ENCODE data around the gene RRAGA. TPM values are rescaled to one million over a fixed set of nuclear protein-coding genes. Genes with fewer than 3 reads are reported as not detected.

The RRAGA gene, protein sequence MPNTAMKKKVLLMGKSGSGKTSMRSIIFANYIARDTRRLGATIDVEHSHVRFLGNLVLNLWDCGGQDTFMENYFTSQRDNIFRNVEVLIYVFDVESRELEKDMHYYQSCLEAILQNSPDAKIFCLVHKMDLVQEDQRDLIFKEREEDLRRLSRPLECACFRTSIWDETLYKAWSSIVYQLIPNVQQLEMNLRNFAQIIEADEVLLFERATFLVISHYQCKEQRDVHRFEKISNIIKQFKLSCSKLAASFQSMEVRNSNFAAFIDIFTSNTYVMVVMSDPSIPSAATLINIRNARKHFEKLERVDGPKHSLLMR
- total RNA-seq (ENCODE audit: unreplicated experiment), result 71.8 TPM
- long read RNA-seq, transcript RRAGA-201 (1 exons, 1,589 nt), result major isoform, 101 of 101 reads
- long read RNA-seq, partial matches to known transcripts, result 0 of 101 reads
- long read RNA-seq, other reads (novel, unspliced or antisense), result 0 of 101 reads

GRCh38 chr9:19048966-19049916, at the start of gene RRAGA:
RRAGA (plus strand) TSS chr9:19049427; CDS start chr9:19049660, 233 bp downstream.
- Mint-ChIP-seq H3K4me3 (ENCODE audit: unreplicated experiment) (peak within 1 kb of the TSS; percentile 97), H3K4me1 (ENCODE audit: low read depth, unreplicated experiment) (peaks cover 8% of the 10 kb centered on the region), H3K27ac (ENCODE audit: unreplicated experiment) (peak within 1 kb of the TSS; percentile 97), H3K36me3 (ENCODE audit: unreplicated experiment) (no peaks in the 10 kb centered on the region), H3K9me3 (ENCODE audit: unreplicated experiment) (peaks cover 4% of the 10 kb centered on the region), H3K27me3 (ENCODE audit: unreplicated experiment) (peaks cover 2% of the 10 kb centered on the region)
- TF ChIP-seq, protein P1, sequence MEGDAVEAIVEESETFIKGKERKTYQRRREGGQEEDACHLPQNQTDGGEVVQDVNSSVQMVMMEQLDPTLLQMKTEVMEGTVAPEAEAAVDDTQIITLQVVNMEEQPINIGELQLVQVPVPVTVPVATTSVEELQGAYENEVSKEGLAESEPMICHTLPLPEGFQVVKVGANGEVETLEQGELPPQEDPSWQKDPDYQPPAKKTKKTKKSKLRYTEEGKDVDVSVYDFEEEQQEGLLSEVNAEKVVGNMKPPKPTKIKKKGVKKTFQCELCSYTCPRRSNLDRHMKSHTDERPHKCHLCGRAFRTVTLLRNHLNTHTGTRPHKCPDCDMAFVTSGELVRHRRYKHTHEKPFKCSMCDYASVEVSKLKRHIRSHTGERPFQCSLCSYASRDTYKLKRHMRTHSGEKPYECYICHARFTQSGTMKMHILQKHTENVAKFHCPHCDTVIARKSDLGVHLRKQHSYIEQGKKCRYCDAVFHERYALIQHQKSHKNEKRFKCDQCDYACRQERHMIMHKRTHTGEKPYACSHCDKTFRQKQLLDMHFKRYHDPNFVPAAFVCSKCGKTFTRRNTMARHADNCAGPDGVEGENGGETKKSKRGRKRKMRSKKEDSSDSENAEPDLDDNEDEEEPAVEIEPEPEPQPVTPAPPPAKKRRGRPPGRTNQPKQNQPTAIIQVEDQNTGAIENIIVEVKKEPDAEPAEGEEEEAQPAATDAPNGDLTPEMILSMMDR (IDR thresholded peaks at IDR 0.05; ENCODE audit: partially characterized antibody, unreplicated experiment), result peak; percentile 87
- peak; percentile 96 for DNase-seq

DNA sequence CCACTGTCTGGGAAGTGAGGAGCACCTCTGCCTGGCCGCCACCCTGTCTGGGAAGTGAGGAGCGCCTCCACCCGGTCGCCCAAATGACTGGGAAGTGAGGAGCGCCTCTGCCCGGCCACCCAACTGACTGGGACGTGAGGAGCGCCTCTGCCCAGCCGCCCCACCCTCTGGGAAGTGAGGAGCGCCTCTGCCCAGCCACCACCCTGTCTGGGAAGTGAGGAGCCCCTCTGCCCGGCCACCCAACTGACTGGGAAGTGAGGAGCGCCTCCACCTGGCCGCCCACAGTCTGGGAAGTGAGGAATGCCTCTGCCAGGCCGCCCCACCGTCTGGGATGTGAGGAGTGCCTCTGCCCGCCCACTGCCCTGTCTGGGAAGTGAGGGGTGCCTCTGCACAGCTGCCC, 49.1 kb upstream of the RRAGA start:
- DNase-seq, result no peak
- peaks cover 16% of the 10 kb centered on the region for H3K36me3 Mint-ChIP-seq (ENCODE audit: unreplicated experiment)
- no peak overlapping the region for H3K4me3 Mint-ChIP-seq (ENCODE audit: unreplicated experiment)
- TF ChIP-seq, protein P1 (IDR thresholded peaks at IDR 0.05; ENCODE audit: partially characterized antibody, unreplicated experiment), result no peak
- no peak overlapping the region for H3K27ac Mint-ChIP-seq (ENCODE audit: unreplicated experiment)
- no peaks in the 10 kb centered on the region for H3K4me1 Mint-ChIP-seq (ENCODE audit: low read depth, unreplicated experiment)
- peaks cover 5% of the 10 kb centered on the region for H3K9me3 Mint-ChIP-seq (ENCODE audit: unreplicated experiment)
- peaks cover 8% of the 10 kb centered on the region for H3K27me3 Mint-ChIP-seq (ENCODE audit: unreplicated experiment)

DNA sequence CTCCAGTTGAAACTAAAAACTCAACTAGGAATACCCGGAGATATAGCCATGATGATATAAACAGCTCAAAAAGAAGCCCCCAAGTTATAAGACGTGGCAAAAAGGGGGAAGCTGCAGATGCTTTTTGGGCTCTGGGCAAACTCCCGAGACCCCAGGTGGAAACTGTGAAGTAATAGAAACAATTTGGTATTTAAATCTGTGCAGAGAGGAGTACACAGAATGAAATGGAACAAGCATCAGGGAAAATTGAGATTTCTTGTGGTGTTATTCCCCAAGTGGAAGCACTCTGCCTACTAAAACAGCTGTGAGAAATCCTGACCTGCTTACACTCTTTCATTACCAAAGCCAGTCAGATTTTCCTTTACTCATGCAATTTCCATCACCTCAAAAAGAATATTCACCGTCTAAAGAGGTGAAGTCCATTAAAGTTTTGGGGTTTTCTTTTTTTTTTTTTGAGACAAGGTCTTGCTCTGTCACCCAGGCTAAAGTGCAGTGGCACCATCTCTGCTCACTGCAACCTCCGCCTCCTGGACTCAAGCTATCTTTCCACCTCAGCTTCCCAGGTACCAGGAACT, 39.7 kb upstream of the RRAGA start:
- Mint-ChIP-seq H3K36me3 (ENCODE audit: unreplicated experiment) (no peaks in the 10 kb centered on the region), H3K9me3 (ENCODE audit: unreplicated experiment) (no peaks in the 10 kb centered on the region), H3K4me3 (ENCODE audit: unreplicated experiment) (no peak overlapping the region), H3K4me1 (ENCODE audit: low read depth, unreplicated experiment) (no peaks in the 10 kb centered on the region), H3K27me3 (ENCODE audit: unreplicated experiment) (no peaks in the 10 kb centered on the region), H3K27ac (ENCODE audit: unreplicated experiment) (no peak overlapping the region)
- DNase-seq, result no peak
- TF ChIP-seq, protein P1 (IDR thresholded peaks at IDR 0.05; ENCODE audit: partially characterized antibody, unreplicated experiment), result no peak

GRCh38 chr9:19018201-19018600, 31.0 kb upstream of the RRAGA start:
- H3K4me1 Mint-ChIP-seq (ENCODE audit: low read depth, unreplicated experiment), result no peaks in the 10 kb centered on the region
- H3K36me3 Mint-ChIP-seq (ENCODE audit: unreplicated experiment), result no peaks in the 10 kb centered on the region
- no peak overlapping the region for H3K27ac Mint-ChIP-seq (ENCODE audit: unreplicated experiment)
- TF ChIP-seq, protein P1 (IDR thresholded peaks at IDR 0.05; ENCODE audit: partially characterized antibody, unreplicated experiment), result no peak
- no peaks in the 10 kb centered on the region for H3K9me3 Mint-ChIP-seq (ENCODE audit: unreplicated experiment)
- H3K27me3 Mint-ChIP-seq (ENCODE audit: unreplicated experiment), result no peaks in the 10 kb centered on the region
- H3K4me3 Mint-ChIP-seq (ENCODE audit: unreplicated experiment), result no peak overlapping the region
- DNase-seq, result no peak
